GM21717 (cell line): ENCODE data around the gene TTC39C.

ENCODE experiments used
- ATAC-seq: cut with Tn5 transposase; IDR thresholded peaks from one replicate; pipeline ENCODE4 v1.9.1; 2021; ENCODE audit warnings: mild to moderate bottlenecking, moderate library complexity; ENCODE audit not compliant: unreplicated experiment

TTC39C gene

GRCh38 chr18:24177499-24178133 is 163.1 kb downstream of the TTC39C start:
- no peak for ATAC-seq

- no peak for ATAC-seq
These were observed 165.5 kb downstream of the TTC39C start for GRCh38 chr18:24180048-24180447.

- ATAC-seq: no peak
These were observed 167.3 kb downstream of the TTC39C start for GRCh38 chr18:24181806-24182205.
